GM19467 (cell line): ENCODE data around the gene DUS3L.
"Not testable (repeated sequence)": the region's sequence is repeated elsewhere in the genome, so short reads cannot be mapped to it uniquely, and the experiment has no call there.

Experiments
- ATAC-seq: cut with Tn5 transposase; IDR thresholded peaks from one replicate; pipeline ENCODE4 v1.9.1; 2021; ENCODE audit warnings: mild to moderate bottlenecking, moderate library complexity; ENCODE audit not compliant: unreplicated experiment

Gene DUS3L

GRCh38 chr19:5801796-5802619 is 11.0 kb upstream of the DUS3L start:
- ATAC-seq: no peak

- no peak for ATAC-seq
Observed at GRCh38 chr19:5800361-5801270, 9.7 kb upstream of the DUS3L start.

DNA sequence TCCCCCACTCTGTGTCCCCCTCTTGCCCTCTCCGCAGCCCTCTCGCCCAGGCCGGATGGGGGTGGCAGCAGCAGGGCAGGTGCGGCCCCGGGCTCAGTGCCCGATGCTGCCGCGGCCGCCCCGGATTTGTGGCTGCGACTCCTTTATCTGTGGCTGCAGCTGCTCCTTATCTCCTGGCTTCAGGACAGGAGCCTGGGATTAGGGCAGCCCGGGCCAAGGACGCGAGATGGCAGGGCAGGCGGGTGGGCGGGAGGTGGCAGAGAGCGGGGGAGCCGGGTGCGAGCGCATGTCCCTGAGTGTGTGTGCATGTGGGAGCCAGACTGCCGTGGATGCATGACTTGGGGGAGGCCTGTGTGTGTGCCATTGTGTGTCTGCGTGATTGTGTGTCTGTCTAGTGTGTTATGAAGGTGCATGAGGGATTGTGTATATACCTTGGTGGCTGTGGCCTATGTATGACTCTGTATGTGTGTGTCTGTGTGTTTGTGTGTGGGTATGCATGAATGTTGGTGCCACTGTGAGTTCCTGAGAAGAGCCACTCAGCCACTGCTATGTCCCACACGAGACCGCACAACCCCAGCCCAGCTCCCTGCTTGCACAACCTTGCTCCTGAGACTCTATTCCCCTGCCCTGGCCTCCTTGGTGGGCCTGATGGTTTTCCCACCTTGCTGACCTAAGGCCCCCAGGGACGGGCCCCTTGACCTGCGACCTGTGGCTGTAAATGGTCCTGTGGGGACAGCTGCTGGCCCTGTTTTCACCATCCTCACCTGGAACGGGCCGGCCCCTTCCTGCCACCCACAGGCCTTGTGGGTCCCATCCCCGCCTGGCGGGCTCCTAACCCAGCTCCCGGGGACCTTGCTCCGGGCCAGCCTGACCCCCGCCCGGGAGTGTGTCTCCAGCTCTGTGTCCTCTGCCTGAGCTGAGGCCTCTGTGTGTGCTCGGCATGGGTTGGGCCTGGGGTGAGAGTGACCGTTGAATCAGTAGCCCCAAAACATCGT is 8.6 kb upstream of the DUS3L start:
- ATAC-seq: no peak

DNA sequence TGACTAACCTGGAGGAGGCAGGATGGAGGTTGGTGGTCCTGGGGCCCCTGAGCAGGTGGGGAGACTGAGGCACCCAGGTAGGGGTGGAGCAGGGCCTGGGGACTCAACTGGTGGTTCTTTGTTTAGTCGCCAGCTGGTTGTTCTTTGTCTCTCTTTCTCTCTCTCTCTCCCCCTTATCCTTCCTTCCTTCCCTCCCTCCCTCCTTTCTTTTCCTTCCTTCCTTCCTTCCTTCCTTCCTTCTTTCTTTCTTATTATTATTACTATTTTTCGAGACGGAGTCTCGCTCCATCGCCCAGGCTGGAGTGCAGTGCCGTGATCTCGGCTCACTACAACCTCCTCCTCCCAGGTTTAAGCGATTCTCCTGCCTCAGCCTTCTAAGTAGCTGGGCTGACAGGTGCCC is 7.3 kb upstream of the DUS3L start:
- no peak for ATAC-seq

- no peak for ATAC-seq
Observed at GRCh38 chr19:5795382-5795919, 4.5 kb upstream of the DUS3L start.

DNA sequence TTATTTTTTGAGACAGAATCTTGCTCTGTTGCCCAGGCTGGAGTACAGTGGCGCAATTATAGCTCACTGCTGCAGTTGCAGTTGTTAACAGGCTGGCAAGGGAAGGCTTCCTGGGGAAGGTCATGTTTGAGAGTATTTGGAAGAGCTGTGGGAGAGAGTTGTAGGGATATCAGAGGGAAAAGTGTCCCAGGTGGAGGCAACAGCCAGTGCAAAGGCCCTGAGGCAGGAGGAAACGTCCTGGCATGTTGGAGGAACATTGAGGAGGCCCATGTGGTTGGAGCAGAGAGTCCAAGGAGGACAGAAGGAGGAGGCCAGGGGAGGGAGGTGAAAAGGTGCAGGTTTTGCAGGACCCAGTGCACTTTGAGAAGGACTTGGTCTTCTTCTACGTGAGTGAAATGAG is 2.2 kb upstream of the DUS3L start:
- no peak for ATAC-seq

GRCh38 chr19:5792224-5792623 is 1.3 kb upstream of the DUS3L start:
- ATAC-seq: no peak

DNA sequence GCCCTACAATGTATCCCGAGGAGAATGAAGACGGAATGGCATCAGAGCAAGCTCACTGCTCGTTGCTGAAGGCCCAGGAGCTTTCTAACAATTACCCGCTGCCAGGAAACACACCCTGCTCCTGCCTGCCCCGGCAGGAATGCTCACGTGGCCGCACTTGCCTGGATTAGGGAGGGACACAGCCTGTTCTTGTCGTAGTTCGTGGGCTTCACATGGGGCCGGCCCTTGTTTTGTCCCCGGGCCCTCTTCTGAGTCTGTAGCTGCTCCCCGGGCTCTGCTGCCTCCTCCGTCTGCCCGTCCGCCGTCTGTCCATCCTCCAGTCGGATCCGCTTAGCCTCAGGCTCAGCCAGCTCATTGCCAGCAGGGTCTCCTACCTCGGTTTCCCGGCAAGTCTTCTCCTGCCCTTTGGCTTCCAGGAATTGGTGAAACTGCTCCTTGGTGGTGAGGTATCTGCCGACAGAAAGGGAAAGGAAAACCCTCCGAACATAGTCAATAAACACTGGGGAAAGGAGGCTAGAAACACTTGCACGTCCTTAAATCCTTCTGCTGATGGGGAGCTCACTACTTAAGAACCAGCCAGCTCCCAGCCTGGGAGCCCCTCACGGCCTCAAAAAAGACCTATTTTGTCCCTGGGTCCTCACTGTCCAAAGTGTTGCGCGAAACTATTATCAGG is 941 bp downstream of the DUS3L start:
- ATAC-seq: no peak

GRCh38 chr19:5789351-5789761 is 1.6 kb downstream of the DUS3L start:
- no peak for ATAC-seq

DNA sequence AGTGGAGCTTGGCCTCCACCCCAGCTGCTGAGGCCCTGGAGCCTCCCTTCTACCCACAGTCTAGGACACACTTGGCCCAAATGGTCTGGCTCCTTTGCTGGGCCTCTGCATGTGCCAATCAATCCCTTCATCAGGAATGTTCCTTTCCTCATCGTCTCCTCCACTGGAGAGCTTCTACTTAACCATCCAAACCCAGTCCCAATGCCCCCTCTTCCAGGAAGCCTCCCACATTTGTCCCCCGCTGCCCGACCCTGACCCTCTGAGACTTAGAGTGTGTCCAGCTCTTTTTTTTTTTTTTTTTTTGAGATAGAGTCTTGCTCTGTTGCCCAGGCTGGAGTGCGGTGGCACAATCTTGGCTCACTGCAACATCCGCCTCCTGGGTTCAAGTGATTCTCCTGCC is 2.5 kb downstream of the DUS3L start:
- ATAC-seq: no peak

DNA sequence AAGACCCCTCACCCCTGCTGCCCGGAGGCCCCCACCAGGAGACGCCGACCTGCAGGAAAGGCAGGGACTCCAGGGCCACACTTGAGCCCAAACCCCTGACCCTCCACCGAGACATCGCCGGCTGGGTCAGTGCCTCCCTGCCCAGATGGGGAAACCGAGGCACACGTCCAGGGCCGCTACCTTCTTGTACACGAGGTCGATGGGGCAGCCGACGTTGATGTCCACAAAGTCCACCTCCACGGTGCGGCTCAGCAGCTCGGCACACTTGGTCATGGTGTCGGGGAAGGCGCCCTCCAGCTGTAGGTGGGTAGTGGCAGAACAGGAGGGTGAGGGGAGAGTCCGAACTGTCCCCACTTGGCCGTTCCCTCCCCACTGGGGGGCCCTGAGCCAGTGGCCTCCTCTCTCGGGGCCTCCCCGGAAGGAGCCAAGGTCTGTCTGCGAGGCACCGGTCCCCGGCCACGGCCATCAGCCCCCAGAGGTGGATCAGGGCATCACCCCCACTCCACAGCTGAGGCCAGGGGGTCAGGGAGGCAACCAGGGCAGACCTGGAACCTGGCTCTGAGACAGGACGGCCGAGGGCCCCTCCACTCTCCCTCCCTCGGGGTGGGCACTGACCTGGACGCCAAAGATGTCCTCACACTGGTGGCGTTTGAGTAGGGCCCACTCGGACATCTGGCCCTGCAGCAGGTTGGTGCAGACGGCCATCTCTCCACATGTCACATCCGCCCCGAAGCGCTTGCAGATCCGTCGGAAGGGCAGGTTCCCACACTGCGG is 3.4 kb downstream of the DUS3L start:
- ATAC-seq: no peak

DNA sequence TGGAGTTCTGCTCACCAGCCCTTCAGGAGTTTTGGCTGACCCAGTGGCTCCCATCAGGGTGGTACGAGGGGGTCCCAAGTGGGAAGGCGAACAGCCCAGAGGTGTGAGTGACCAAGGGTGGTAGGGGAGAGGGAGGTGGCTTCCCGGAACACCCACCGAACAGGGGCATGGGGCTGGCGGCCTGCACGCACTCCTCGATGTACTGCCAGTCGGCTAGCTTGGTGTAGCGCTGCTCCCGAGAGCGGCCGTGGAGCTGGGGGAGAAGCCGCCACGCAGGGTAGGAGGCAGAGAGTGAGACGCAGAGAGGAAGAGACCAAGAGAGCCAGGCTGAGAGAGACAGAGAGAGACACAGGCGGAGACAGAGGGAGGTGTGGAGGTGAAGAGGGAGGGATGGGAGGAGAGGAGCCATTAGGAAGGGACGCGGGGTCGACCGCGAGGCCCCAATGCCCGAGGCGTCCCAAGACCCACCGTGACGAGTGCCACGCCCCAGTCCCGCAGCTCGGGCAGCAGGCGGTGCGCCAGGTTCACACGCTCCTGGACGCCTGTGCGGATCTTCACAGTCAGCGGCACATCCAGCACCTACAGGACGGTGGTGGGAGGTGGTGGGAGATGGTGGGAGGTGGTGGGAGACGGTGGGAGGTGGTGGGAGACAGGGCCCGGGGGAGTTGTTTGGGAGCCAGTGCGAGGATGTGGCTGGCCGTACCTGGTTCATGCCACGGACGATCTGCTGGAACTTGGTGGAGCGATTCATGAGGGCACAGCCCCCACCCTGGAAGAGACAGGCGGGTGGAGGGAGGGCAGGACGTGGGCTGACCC is 4.2 kb downstream of the DUS3L start:
- ATAC-seq: no peak

DNA sequence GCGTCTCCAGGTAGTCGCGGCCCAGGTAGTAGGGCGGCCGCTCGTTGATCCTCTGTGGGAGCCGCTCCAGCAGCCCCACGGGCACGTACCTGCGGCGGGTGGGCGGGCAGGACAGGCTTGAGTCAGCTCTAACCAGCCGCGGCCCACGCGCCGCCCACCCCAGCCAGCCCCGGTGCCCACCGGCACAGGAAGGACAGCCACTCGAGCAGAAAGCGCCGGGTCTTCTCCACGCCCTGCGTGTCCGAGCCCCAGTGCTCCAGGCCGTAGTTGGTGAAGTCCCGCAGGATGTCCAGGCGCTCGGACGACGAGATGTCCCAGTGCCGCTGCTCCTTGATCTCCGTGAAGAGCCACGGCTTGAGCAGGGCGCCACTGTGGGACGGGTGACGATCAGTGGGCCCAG is 5.5 kb downstream of the DUS3L start:
- ATAC-seq: no peak

DNA sequence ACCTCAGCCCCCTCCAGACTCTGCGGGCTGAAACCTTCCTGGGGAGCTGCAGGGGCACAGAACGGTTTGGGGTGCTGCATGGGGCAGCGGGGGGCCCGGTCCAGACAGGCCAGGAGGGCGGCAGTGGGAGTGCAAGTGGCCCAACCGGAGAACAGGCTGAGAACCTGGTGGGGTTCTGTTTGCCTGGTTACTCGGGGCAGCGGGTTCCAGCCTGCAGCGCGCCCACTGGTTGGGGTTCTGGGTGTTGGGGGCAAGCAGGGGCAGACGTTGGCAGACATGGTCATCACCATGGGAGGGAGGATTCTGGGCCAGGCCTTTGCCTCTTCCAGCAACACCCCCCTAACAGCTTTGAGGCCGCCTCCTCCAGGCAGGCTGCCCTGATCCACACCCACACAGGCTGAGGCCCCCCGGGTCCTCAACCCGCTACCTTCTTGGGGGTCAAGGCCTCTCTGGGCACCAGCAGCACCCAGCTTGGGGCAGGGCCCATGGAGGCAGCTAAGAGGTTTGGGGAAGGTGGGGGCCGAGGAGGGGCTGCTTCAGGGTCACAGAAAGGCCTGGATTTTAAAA is 6.3 kb downstream of the DUS3L start, which contains the start of gene PRR22:
TSS of gene PRR22 (minus strand) at position 166 of the 567 bp plus-strand sequence. CDS start at position 80, 86 bp downstream.
- ATAC-seq: no peak

DNA sequence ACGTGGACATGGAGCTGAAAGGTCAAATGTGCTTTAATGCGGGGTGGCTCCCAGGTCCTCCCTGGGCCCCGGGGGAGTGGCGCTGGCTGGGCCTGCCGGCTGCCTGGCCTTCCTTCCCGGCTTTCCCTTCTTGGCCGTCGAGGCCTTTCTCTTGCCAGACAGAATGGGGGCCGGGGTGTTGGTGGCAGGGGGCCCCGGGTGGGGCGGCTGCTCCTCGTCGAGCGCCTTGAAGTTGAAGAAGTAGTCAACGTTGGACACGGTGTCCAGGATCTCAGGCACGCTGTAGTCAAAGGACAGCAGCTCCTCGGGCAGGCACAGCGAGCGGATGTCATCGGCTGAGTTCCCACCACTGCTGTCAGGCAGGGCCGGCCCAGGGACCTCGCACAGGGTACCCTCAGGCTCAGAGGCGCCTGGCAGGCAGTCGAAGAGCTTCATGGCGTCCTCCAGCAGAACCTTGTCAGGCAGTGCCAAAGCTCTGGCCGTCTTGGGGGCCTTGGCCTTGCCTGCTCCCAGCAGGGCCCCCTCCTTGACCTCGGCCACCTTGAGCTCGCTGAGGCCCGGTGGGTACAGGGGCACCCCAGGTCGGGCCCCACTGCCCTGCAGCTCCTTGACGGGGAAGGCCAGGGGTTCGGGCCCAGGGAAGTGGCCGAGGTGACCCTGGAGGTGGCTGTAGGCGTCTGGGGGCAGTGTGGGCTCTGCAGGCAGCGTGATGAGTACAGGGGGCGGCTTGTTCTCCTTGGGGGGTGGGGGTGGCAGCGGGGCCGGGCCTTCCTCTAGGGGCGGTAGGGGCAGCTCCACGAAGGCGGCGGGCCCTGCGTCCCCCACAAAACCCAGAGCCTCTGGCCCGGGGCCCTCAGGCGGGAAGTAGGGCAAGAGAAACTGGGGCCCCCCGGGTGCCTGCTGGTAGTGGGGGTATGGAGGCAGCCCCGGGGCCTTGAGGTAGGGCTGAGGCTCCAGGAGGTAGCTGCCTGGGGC is 7.7 kb downstream of the DUS3L start:
- ATAC-seq: no peak

DNA sequence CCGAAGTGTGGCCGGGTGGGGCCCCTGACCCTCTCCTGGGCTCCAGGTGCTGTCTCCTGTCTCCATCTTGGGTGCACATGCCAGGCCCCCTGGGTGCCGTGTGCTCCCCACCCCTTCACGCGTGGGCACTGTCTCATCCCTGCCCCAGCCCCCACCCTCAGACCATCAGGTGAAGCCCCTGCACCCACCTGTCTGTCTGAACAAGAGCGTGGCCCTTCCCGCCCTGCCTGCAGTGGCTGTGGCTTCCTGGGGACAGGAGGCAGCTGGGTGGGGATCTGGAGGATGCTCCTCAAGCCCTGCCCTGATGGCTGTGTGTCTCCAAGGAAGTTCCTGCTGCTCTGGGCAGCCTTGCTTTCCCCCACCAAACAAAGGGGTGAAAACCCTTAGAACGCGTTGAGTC is 8.6 kb downstream of the DUS3L start:
- no peak for ATAC-seq

DNA sequence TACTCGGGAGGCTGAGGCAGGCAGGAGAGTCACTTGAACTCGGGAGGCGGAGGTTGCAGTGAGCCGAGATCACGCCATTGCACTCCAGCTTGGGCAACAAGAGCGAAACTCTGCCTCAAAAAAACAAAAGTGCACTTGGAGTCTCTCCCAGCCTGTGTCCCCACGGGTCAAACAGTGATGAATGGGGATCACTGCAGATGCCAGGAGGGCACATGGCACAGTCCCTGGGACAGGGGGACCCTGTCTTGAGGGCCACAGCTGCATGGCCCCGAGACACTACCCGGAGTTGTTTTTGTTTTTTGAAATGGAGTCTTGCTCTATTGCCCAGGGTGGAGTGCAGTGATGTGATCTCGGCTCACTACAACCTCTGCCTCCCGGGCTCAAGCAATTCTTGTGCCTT is 10.0 kb downstream of the DUS3L start:
- ATAC-seq: not testable (repeated sequence)
